ENCODE data around the gene ST6GALNAC1.

- TF ChIP-seq HNF4G (IDR thresholded peaks at IDR 0.05): no peak
- TF ChIP-seq, protein P1, sequence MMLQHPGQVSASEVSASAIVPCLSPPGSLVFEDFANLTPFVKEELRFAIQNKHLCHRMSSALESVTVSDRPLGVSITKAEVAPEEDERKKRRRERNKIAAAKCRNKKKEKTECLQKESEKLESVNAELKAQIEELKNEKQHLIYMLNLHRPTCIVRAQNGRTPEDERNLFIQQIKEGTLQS (IDR thresholded peaks at IDR 0.05): no peak
- TF ChIP-seq, protein P2, sequence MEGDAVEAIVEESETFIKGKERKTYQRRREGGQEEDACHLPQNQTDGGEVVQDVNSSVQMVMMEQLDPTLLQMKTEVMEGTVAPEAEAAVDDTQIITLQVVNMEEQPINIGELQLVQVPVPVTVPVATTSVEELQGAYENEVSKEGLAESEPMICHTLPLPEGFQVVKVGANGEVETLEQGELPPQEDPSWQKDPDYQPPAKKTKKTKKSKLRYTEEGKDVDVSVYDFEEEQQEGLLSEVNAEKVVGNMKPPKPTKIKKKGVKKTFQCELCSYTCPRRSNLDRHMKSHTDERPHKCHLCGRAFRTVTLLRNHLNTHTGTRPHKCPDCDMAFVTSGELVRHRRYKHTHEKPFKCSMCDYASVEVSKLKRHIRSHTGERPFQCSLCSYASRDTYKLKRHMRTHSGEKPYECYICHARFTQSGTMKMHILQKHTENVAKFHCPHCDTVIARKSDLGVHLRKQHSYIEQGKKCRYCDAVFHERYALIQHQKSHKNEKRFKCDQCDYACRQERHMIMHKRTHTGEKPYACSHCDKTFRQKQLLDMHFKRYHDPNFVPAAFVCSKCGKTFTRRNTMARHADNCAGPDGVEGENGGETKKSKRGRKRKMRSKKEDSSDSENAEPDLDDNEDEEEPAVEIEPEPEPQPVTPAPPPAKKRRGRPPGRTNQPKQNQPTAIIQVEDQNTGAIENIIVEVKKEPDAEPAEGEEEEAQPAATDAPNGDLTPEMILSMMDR (IDR thresholded peaks at IDR 0.05; ENCODE audit: low read depth, low read length, missing input control): no peak
Measured at GRCh38 chr17:76676629-76677028, 33.1 kb upstream of the ST6GALNAC1 start.
